Measurements from ENCODE around the gene PLXNA2.

Gene PLXNA2

GRCh38 chr1:208142590-208143382 lies 101.4 kb downstream of the PLXNA2 start:
- DNase-seq, result no peak

GRCh38 chr1:208141610-208142192 lies 102.5 kb downstream of the PLXNA2 start:
- no peak for DNase-seq

GRCh38 chr1:208139434-208140045 lies 104.6 kb downstream of the PLXNA2 start:
- DNase-seq, result no peak

GRCh38 chr1:208137193-208137592 lies 107.0 kb downstream of the PLXNA2 start:
- peak; percentile 31 for DNase-seq

GRCh38 chr1:208136459-208137182 lies 107.6 kb downstream of the PLXNA2 start:
- peak; percentile 27 for DNase-seq

GRCh38 chr1:208135354-208135753 lies 108.8 kb downstream of the PLXNA2 start:
- DNase-seq, result no peak

- no peak for DNase-seq
These were observed 109.7 kb downstream of the PLXNA2 start for GRCh38 chr1:208134491-208134890.

- no peak for DNase-seq
These were observed 110.8 kb downstream of the PLXNA2 start for GRCh38 chr1:208133355-208133754.

- peak; percentile 58 for DNase-seq
These were observed 111.8 kb downstream of the PLXNA2 start for GRCh38 chr1:208132287-208132882.

- DNase-seq, result peak; percentile 17
These were observed 112.4 kb downstream of the PLXNA2 start for GRCh38 chr1:208131621-208132286.

GRCh38 chr1:208129487-208129886 lies 114.7 kb downstream of the PLXNA2 start:
- DNase-seq, result no peak

GRCh38 chr1:208129060-208129459 lies 115.1 kb downstream of the PLXNA2 start:
- no peak for DNase-seq

GRCh38 chr1:208127792-208128529 lies 116.2 kb downstream of the PLXNA2 start:
- no peak for DNase-seq

GRCh38 chr1:208127284-208127683 lies 116.9 kb downstream of the PLXNA2 start:
- no peak for DNase-seq

GRCh38 chr1:208126108-208126507 lies 118.1 kb downstream of the PLXNA2 start:
- no peak for DNase-seq

GRCh38 chr1:208122612-208123358 lies 121.4 kb downstream of the PLXNA2 start:
- no peak for DNase-seq

GRCh38 chr1:208121813-208122364 lies 122.3 kb downstream of the PLXNA2 start:
- DNase-seq, result no peak

GRCh38 chr1:208120431-208120790 lies 123.8 kb downstream of the PLXNA2 start:
- no peak for DNase-seq

GRCh38 chr1:208118841-208119606 lies 125.2 kb downstream of the PLXNA2 start:
- no peak for DNase-seq

- no peak for DNase-seq
These were observed 125.9 kb downstream of the PLXNA2 start for GRCh38 chr1:208118306-208118705.

Measured in fibroblast of skin of back (primary cell).